NK-92 (cell line): ENCODE data around the gene CACNA1C.

Experiments used
- DNase-seq: peaks from one replicate; lab custom pipeline; 2025; ENCODE audit not compliant: unreplicated experiment; lab: John Stamatoyannopoulos, UW

CACNA1C gene

GRCh38 chr12:2493086-2493485, 440.3 kb downstream of the CACNA1C start:
- DNase-seq: no peak

GRCh38 chr12:2494486-2495192, 441.9 kb downstream of the CACNA1C start:
- no peak for DNase-seq

GRCh38 chr12:2495417-2496112, 442.8 kb downstream of the CACNA1C start:
- DNase-seq: no peak

GRCh38 chr12:2498964-2499500, 446.2 kb downstream of the CACNA1C start:
- DNase-seq: no peak

- DNase-seq: no peak
Observed at GRCh38 chr12:2501464-2502191, 448.8 kb downstream of the CACNA1C start.

GRCh38 chr12:2503036-2503435, 450.2 kb downstream of the CACNA1C start:
- no peak for DNase-seq

- DNase-seq: no peak
Observed at GRCh38 chr12:2503762-2504161, 451.0 kb downstream of the CACNA1C start.

- DNase-seq: no peak
Observed at GRCh38 chr12:2504577-2504976, 451.8 kb downstream of the CACNA1C start.

GRCh38 chr12:2507814-2508213, 455.0 kb downstream of the CACNA1C start:
- DNase-seq: no peak

- DNase-seq: no peak
Observed at GRCh38 chr12:2509137-2509536, 456.4 kb downstream of the CACNA1C start.

- no peak for DNase-seq
Observed at GRCh38 chr12:2510045-2510444, 457.3 kb downstream of the CACNA1C start.

GRCh38 chr12:2513141-2514037, 460.6 kb downstream of the CACNA1C start:
- no peak for DNase-seq

- no peak for DNase-seq
Observed at GRCh38 chr12:2514038-2514340, 461.2 kb downstream of the CACNA1C start.

GRCh38 chr12:2520722-2521246, 468.0 kb downstream of the CACNA1C start:
- DNase-seq: no peak

- no peak for DNase-seq
Observed at GRCh38 chr12:2523317-2523716, 470.5 kb downstream of the CACNA1C start.

GRCh38 chr12:2523844-2524243, 471.1 kb downstream of the CACNA1C start:
- no peak for DNase-seq

- DNase-seq: no peak
Observed at GRCh38 chr12:2526371-2526770, 473.6 kb downstream of the CACNA1C start.

- DNase-seq: no peak
Observed at GRCh38 chr12:2528001-2528400, 475.2 kb downstream of the CACNA1C start.

- no peak for DNase-seq
Observed at GRCh38 chr12:2529807-2530206, 477.0 kb downstream of the CACNA1C start.

GRCh38 chr12:2531371-2531770, 478.6 kb downstream of the CACNA1C start:
- no peak for DNase-seq

- no peak for DNase-seq
Observed at GRCh38 chr12:2533036-2533435, 480.2 kb downstream of the CACNA1C start.
